ENCODE measurements around the gene NPIPB12.
"Not testable (repeated sequence)": the region's sequence is repeated elsewhere in the genome, so short reads cannot be mapped to it uniquely, and the experiment has no call there.

DNA sequence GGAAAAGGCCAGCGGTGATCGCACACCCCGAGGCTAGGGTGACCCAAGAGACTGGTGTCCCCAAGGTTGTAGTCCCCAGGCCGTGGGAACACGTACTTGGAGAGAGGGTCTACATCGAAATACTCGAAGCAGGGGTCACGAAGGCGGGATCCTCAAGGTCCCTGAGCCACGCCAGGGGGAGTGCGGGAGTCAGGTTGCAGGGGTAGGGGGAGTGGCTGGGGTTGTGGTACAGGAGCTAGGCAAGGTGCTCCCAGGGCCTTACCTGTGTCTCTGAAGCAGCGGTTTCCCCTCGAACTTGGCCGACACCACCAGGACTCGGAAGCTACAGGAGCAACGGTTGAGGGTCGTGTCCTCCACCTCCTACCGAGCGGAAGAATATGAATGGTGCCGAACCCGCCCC is 52.5 kb downstream of the NPIPB12 start:
- TF ChIP-seq, protein P1, sequence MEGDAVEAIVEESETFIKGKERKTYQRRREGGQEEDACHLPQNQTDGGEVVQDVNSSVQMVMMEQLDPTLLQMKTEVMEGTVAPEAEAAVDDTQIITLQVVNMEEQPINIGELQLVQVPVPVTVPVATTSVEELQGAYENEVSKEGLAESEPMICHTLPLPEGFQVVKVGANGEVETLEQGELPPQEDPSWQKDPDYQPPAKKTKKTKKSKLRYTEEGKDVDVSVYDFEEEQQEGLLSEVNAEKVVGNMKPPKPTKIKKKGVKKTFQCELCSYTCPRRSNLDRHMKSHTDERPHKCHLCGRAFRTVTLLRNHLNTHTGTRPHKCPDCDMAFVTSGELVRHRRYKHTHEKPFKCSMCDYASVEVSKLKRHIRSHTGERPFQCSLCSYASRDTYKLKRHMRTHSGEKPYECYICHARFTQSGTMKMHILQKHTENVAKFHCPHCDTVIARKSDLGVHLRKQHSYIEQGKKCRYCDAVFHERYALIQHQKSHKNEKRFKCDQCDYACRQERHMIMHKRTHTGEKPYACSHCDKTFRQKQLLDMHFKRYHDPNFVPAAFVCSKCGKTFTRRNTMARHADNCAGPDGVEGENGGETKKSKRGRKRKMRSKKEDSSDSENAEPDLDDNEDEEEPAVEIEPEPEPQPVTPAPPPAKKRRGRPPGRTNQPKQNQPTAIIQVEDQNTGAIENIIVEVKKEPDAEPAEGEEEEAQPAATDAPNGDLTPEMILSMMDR (IDR thresholded peaks at IDR 0.05): not testable (repeated sequence)
- not testable (repeated sequence) for TF ChIP-seq POLR2A, EP300 (IDR thresholded peaks at IDR 0.05)

Measured in gastroesophageal sphincter (tissue), 3 donors.